Sciatic nerve (tissue), 2 donors: ENCODE measurements around the gene ATP9B. TPM values are rescaled to one million over a fixed set of nuclear protein-coding genes. Genes with fewer than 3 reads are reported as not detected.
A peak's percentile ranks its signal among the peaks of the same experiment; 100 is the strongest.
"Not testable (repeated sequence)": the region's sequence is repeated elsewhere in the genome, so short reads cannot be mapped to it uniquely, and the experiment has no call there.

ENCODE experiments used
- ATAC-seq: fragments of 200-7000 bp; cut with Tn5 transposase; one replicate; pipeline ENCODE4 v1.9.1; 2020; ENCODE audit warnings: mild to moderate bottlenecking, moderate library complexity
- DNase-seq: peaks from one replicate; pipeline ENCODE4 v3.0.0-alpha.2; 2020; ENCODE audit warnings: low spot score
- intact Hi-C: fragments of 100-400 bp; cut with DNase I; formaldehyde crosslinking; loops from one replicate; pipeline ENCODE4 v1.14.2; 2022
- total RNA-seq: library from RNA; stranded (reverse); fragmentation: NEBNext Ultra II Directional; extraction: Animal tissue kit (Norgen Biotek cat#: 25700); gene quantifications from one replicate; pipeline ENCODE4 v1.2.1, GENCODE V29; 2021
- donor health status: DM: no; HTN: no; CAD: no.
- donor health status: DM: no; HTN: no; CAD: no.

The ATP9B gene
- total RNA-seq, 1 donor from 2014 or later = 67.4 TPM

DNA sequence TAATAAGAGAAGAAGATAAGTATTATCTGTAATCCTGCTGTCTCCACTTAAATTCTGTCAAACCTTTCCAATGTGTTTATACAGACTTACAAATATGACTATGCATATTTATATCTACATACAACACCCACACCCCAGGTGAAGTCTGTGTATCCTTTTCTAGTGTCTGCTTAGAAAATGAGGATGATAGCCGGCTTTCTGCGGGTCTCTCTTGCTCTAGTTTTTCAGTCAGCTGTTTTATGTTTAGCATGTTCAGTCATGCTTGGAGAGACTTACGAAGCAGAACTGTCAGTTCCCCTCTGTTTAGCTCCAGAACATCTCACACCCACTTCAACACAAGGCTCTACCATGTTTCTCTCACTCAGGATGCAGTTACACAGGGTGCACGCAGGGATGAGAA is 189.3 kb downstream of the ATP9B start:
- intact Hi-C loops = no loop called here
- ATAC-seq (no peak), DNase-seq (no peak)

DNA sequence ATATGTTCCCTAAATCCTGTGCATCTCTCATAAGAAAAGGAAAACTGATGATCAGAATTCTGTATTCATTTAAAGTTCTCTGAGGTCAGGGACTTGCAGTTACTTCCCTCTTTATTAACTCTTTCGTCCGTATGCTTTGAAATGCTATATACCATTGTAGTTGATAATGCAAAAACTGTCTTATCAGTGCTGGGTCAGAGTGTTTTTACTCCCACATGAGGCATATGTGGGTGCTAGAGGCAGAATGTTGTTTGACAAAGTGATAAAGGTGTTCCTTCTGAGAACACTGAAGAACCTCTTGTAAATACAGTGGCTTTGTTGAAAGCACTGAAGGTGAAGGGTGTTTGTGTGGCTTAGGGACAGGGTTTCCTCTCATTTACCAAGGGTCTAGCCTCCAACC is 190.0 kb downstream of the ATP9B start:
- intact Hi-C loops = no loop called here
- ATAC-seq = no peak
- DNase-seq = no peak

DNA sequence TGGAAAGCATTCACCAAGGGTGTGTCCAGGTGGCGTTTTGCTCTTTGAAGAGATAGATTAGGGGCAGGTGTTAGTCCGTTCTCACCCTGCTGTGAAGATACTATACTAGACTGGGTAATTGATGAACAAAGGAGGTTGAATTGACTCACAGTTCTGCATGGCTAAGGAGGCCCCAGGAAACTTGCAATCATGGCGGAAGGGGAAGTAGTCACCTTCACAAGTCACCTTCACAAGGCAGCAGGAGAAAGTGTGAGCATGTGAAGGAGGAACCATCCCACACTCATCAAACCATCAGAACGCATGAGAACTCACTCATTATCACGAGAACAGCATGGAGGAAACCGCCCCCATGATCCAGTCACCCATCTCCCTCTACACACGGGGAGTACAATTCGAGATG is 190.8 kb downstream of the ATP9B start:
- DNase-seq = no peak
- ATAC-seq = no peak
- intact Hi-C loops = no loop called here

DNA sequence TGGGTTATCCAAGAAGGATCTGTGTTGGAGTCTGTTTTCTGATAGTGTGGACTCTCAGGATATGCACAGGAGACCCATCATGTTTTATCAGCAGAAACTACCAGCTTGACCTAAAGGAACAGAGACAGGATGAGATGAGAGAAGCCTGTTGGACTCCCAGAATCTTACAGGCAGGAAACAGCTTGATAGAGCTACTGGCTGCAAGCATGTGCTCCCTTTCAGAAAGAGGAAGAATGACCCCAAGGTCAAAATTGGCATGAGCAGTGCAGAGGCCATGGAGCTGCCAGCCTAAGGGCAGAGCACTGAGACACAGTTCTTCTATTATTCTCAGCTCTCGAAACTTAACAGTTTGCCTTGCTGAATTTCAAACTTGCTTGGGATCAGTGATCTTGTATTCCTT is 191.3 kb downstream of the ATP9B start:
- intact Hi-C loops = no loop called here
- DNase-seq (no peak), ATAC-seq (peak; percentile 70)

DNA sequence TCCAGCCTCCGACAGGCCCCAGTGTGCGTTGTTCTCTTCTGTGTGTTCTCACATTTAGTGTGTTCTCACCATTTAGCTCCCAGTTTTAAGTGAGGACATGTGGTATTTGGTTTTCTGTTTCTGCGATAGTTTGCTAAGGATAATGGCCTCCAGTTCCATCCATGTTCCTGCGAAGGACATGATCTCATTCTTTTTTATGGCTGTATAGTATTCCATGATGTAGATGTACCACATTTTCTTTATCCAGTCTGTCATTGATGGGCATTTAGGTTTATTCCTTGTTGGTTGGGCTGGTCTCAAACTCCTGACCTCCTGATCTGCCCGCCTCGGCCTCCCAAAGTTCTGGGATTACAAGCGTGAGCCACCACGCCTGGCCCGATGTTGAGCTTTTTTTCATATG is 195.9 kb downstream of the ATP9B start:
- not testable (repeated sequence) for DNase-seq

DNA sequence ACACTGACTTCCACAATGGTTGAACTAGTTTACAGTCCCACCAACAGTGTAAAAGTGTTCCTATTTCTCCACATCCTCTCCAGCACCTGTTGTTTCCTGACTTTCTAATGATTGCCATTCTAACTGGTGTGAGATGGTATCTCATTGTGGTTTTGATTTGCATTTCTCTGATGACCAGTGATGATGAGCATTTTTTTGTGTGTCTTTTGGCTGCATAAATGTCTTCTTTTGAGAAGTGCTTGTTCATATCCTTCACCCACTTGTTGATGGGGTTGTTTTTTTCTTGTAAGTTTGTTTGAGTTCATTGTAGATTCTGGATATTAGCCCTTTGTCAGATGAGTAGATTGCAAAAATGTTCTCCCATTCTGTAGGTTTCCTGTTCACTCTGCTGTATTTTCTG is 202.6 kb downstream of the ATP9B start:
- DNase-seq, intact Hi-C loops, ATAC-seq: not testable (repeated sequence)

More for the DNA sequence above, 195.9 kb downstream of the ATP9B start:
- ATAC-seq, intact Hi-C loops: not testable (repeated sequence)

DNA sequence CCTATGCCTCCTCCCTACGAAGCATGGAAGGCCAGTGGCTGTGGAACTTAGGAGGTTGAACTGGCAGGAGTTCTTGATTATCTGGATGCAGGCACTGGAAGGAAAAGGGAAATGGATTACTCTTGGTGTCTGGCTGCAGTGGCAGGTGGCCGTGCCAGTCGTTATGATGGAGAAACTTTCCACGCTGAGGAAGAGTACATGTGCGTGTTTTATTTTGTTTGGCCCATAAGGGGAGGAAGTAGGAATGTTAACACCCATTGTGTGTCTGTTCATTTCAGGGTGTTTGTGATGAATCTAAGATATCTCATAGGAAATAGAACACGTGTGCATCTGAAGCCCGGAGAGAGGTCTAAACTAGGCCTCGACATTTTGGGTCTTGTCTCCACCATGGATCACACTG is 203.7 kb downstream of the ATP9B start:
- no peak for DNase-seq
- no peak for ATAC-seq
- intact Hi-C loops = no loop called here

DNA sequence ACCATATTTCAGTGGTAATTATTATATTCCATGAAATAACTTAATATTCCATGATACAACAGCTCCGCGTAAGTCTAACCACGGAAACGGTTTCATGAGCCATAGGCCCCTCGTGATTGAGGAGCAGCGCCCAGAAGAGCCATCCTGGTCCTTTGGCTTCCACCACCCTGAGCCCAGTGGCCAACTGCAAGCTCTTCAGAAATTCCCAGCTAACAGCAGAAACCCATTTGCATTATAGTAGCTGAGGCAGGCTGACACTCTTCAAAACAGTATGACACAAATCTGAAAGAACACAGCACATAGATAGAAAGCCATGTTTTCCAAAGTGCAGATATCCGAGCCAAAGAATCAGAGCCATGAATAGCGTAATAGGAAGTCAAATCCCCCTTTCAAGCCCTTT is 205.6 kb downstream of the ATP9B start:
- no peak for ATAC-seq
- intact Hi-C loops = no loop called here
- no peak for DNase-seq

DNA sequence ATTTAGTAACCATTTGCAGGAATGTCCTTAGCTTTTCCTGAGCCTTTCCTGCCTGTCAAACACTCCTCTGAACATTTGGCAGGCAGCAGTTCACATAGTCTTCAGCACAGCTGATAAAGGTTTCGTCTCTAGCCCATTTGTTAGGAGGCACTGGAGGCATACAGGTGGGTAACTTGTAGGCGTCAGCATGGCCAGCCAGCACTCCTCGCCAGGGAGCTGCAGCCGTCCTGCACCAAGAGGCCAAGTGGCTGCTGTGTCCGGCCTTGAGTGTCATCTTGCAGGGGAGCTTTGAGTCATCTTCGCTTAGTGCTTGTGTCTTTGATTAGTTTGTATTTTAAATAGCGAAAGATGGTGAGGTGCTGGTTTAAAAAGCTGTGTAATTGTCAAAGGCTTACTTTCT is 206.3 kb downstream of the ATP9B start:
- no peak for ATAC-seq
- DNase-seq = no peak
- intact Hi-C loops = no loop called here

DNA sequence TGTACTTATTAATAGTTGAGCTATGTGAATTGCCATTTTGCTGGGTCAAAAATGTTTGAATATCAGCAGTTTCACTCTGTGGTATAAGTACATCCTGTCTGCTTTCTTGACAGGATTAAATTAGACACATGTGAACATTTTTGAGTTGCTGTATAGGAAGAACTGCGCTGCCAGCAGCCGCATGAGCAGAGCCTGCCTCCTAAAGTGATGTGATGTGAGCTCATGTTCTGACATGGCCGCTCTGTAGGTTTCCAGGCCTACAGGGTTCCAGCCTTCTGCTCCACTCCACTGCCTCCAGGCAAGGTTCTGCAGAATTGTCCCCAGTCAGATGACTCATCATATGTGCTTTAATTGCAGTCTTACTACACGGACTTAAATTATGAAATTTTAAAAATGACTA is 206.8 kb downstream of the ATP9B start:
- ATAC-seq (no peak), DNase-seq (no peak)
- intact Hi-C loops = no loop called here

DNA sequence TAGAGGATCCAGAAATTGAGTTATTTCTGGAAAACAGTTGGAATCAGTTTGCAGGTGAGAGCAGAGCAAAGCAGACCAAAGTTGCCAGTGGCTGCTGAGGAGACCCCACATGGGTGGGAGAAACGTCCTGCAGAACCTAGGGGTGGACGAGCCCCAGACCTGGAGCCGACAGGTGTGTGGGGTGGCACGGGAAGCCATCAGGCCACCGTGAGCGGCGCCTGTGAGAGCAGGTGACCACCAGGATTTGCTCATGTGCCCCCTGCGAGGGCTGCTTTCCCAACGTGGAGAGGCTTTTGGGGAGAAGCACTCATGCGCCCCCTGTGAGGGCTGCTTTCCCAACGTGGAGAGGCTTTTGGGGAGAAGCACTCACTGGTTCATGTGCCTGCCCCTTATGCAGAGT is 209.7 kb downstream of the ATP9B start:
- DNase-seq (no peak), ATAC-seq (no peak)
- intact Hi-C loops = no loop called here

DNA sequence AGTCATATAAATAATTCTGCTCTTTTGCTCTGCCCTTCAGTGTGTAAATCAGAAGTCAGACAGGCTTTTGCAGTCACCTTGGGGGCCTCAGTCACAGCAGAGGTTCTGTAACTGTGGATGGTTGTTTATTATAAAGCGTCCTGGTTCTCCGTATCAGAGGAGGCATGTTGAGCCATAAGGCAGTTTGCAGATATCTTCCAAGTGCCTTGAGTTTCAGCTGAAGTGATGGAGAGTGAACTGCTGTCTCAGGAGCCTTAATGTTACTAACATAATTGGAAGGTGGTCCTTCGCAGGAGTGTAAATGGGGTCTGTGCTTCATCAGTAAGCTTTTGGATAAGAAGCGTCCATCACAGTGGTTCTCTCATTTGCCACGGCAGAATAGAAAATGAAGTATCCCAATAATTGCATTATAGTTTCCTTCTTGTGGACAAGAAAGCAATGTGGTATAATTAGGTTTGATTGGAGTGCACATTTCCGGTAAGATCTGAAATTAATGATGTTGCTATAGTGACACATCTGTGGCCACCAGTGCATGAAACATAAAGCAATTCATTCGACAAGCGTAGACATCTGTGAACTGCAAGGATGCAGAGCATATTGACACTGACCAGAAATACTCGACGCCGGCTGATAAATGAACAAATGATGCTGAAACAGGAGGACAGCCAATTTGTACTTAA is 214.1 kb downstream of the ATP9B start:
- intact Hi-C loops = no loop called here
- no peak for DNase-seq

DNA sequence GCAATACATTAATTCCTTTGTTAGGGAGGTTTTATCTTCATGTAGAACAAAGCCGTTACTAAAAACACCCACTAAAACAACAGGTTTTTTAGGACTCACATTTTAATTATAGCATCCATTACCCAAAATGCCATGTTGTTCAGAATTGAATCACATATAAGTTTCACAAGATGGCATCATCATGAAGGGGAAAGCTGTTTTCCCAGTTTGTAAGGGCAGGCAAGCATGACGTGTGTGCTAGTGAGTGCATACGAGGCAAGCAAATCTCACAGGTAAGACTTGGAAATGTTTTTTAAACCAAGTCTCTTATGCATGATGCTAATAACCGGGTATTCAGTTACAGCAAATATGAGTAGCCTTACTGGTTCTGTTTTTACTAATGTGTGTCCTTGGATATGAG is 214.7 kb downstream of the ATP9B start:
- DNase-seq (no peak), ATAC-seq (no peak)
- intact Hi-C loops = no loop called here

More for the DNA sequence above, 214.1 kb downstream of the ATP9B start:
- no peak for ATAC-seq

DNA sequence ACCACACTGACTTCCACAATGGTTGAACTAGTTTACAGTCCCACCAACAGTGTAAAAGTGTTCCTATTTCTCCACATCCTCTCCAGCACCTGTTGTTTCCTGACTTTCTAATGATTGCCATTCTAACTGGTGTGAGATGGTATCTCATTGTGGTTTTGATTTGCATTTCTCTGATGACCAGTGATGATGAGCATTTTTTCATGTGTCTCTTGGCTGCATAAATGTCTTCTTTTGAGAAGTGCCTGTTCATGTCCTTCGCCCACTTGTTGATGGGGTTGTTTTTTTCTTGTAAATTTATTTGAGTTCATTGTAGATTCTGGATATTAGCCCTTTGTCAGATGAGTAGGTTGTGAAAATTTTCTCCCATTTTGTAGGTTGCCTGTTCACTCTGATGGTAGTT is 216.0 kb downstream of the ATP9B start:
- intact Hi-C loops, ATAC-seq, DNase-seq: not testable (repeated sequence)

DNA sequence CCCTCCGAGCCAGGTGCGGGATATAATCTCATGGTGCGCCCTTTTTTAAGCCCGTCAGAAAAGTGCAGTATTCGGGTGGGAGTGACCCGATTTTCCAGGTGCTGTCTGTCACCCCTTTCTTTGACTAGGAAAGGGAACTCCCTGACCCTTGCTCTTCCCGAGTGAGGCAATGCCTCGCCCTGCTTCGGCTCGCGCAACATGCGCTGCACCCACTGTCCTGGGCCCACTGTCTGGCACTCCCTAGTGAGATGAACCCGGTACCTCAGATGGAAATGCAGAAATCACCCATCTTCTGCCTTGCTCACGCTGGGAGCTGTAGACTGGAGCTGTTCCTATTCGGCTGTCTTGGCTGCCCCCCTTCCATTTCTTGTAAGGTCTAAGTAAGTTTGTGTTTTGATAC is 221.2 kb downstream of the ATP9B start:
- intact Hi-C loops, DNase-seq, ATAC-seq: not testable (repeated sequence)

DNA sequence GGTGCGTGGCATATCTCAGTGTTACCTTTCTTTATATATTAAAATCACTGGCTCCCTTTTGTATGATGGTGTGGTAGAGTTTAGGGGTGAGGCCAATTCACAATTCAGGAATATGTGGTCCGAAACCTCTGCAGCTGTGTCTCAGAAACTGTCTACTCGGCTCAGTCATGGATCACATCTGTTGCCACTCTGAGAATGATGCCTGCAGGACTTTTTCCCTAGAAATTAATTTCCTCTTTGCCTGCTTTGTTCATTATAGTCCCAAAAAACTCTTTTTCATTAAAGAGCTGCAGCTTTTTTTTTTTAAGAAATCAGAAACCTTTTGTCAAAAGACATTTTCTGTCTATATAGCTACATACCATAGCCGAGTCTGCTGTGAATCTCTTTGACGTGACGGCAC is 221.7 kb downstream of the ATP9B start:
- intact Hi-C loops = no loop called here
- ATAC-seq (no peak), DNase-seq (no peak)

DNA sequence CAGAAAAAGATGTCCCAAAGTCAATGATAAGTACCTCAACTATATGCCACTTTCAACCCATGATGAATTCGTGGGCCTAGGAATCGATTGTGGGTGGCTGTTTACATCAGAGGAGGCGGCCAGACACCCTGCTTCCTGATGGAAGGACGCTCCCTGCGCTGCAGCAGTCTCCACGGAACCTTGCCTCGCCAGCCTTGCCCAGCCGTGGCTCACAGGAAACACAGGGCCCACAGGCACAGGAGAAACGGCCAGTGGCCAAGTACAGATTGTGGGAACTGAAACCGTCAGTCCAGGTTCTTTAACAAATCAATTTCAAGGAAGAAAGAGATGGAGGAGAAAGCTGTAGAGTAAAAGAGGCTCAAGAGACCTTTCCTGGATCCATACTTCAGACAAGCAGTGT is 225.0 kb downstream of the ATP9B start:
- intact Hi-C loops = no loop called here
- ATAC-seq (no peak), DNase-seq (no peak)

DNA sequence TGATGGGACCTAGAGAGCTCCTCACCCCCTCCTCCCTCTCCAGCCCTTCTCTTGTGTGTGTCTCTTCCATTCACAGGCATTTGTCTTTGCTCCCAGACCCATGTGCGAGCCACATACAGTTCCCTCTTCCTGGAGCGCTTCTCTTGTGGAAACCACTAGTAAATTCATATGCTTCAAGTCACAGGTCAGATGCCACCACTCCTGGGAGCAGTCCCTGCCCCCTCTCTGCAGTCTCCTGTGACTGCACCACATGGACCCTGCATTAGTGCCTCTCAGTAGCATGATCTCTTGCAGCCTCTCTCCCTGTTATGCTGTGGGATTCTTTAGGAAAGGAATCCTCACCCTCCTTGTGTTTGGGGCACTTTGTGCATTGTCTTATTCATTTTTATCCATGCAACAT is 230.1 kb downstream of the ATP9B start:
- DNase-seq = no peak
- ATAC-seq = no peak
- intact Hi-C loops = no loop called here

DNA sequence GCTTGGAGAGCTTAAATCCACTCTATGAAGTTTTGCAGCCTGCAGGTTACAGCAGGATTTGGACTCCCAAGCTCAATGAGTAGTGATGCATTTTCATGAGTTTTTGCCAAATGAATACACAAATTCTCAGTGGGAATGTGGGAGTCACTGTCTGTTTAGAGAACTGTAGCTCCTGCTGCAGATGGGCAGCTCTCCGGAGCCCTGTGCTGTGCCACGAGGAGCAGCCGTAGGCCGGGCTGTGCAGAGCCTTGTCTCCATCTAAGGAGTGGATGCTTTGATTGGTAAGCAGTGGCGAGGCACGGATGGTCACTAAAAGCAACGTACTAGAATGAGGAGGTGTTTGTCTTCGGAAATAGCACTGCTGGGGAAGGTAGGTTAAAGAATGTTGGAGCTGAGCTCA is 230.5 kb downstream of the ATP9B start:
- intact Hi-C loops = no loop called here
- ATAC-seq (no peak), DNase-seq (no peak)

DNA sequence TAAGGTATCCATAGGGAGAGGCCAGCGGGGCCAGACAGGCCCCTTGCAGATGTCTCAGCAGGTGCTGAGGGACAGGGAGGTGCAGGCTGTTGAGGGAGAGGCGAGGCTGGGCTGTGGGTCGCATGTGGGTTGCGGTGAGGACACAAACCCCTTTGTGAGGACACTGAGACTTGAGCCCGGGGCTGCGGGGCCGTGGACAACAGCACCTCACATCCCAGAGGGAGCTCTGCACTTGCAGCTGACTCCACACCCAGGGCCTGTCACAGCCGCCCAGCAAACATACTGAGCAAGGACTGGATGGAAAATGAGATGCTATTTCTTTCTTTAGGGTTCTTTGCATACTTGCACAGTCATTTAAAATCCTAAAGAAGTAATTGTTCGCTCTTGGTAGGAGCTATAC is 231.2 kb downstream of the ATP9B start:
- no peak for ATAC-seq
- DNase-seq = no peak
- intact Hi-C loops = no loop called here

DNA sequence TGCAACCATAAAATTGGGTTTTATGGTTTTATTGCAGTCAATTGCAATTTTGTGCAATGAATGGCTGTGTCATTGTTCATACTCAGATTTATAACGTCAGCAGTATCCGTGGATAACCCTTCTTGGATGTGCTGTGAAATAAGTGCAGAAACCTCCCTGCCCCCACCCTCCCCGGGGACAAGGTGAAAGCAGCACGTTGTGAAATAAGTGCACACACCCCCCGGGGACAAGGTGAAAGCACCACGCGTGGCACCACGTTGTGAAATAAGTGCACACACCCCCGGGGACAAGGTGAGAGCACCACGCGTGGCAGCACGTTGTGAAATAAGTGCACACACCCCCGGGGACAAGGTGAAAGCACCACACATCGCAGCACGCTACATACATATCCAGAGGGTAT is 232.9 kb downstream of the ATP9B start:
- no peak for ATAC-seq
- no peak for DNase-seq
- intact Hi-C loops = no loop called here
